HL-60/S4 treated with phorbol 12-myristate 13-acetate at 8.2 ng/mL for 4 days and 3 days (cell line): Measurements from ENCODE around the gene ZCCHC14.

Experiments
- in situ Hi-C: fragments of 300-500 bp; cut with MboI; formaldehyde crosslinking; loops from 2 replicates; pipeline ENCODE4 v1.15.0; 2022; ENCODE audit warnings: low sequenced_read_pairs

Gene ZCCHC14

DNA sequence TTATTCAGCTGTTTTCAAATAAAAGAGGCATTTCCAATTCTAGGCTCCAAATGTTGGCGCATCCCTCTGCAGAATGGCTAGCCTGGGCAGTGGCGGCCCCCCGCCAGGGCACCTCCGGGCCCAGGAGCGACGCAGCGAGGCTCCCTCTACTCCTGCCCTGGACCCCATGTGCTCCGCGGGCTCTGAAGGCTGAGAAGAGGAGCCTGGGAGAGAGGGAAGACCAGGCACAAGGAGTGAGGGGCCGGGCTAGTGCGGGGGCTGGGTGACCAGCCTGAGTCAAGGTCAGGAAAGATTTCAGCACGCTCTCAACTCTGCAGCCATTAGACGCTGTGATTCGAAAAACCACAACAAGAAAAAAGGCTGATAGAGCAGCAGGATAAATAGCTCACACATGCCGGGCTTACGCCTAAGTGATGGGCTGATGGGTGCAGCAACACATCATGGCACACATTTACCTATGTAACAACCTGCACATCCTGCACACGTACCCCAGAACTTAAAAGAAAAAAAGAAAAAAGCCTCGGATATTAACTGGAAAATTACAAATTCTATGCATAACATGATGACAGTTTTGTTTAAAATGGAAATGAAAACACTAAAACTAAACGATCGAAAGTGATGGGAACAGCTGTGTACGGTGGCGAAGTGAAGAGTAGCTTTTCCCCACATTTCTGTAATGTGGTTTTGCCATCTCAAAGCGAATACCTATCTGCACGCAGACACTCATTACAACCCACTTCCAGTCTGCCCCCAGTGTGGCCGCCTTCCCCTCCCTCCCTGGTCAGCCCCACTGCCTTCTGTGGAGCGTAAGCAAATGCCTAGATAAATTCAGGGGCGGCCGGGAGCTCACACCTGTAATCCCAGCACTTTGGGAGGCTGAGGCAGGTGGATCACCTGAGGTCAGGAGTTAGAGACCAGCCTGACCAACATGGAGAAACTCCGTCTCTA is 56.3 kb downstream of the ZCCHC14 start:
- in situ Hi-C loops, result no loop called here

DNA sequence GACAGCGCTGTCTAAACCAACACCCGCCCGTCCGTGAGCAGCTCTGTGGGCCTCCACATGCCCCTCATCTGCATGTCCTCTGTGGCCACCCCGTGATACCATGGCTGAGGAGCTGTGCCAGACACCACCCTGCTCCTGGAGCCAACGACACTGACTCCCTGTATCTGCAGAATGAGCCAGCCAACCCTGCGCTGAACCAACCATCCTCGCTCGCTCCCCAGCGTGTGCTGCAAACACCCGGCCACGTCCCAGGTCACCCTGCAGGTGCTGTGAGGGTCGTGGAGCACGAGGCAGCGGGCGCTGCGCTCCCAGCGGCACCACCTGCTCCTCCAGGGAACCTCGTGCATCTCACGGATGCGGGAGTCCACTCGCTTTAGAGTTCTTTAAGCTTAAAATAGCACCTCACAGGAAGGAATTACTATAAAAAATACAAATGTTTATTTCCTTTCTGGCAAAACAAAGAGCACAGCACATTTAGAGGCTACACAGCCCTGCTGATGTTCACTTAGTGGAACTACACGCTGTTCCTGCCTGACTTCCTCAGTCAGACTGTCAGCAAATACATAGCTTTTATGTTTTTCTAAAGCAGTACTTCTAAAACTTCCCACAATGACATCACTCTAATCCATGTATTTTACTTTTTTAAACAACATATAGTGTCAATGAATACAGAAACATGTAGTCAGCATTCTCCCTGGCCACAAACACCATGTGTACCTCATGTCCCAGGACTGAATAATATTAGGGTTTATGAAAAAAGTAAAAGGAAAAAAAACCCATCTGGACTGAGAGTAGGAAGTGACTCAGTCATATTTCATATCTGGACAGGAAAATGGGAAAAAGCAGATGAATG is 57.2 kb downstream of the ZCCHC14 start:
- in situ Hi-C loops, result no loop called here

DNA sequence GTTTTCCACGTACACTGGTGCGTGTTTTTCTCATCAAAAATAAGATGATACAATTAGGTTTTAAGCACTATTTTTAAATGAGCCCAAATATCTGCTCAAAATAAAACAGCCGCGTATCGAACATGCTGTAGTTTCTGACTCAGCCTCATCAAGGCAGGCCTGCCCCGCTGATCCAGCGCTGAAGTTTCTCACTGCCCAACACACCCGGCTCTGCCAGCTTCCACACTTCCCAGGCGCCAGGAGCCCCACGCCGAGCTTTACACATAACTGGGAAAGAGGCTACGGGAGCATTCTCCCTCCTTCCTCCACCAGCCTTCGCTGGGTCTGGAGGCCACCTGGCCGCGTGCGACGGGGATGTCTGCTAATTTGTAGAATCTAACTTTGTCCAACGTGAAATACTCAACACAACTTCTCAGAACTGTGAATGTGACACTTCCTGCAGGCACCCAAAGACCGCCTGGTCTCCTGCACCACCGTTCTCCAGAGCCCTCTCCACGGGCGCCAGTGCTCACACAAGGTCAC is 58.6 kb downstream of the ZCCHC14 start:
- in situ Hi-C loops, result no loop called here

DNA sequence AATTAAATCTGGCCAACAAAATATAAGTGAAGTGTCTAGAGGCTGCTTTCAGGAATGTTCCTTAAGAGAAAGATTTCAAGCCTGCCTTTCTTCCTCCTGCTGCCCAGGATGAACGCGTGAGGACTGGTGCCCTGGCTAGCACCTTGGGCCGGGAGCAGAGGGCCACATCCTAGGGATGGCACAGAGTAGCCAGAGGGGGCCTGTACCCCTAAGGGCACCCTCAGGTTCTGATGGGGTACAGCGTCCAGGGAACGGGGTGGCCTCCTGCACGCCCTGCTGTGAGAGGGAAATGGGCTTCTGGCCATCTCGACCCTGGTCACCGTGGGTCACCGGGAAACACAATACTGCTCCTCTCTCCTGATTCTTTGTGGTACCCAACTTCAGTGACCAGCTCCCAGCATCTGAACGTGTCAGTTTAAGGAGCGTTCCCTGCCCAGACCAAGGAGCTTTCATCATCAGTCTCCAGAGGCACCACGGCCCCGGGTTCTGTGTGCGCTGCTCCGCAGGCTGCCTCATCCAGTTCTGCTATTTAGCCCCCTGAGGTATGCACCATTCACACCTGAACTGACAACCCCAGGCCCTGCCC is 60.4 kb downstream of the ZCCHC14 start:
- in situ Hi-C loops, result no loop called here

DNA sequence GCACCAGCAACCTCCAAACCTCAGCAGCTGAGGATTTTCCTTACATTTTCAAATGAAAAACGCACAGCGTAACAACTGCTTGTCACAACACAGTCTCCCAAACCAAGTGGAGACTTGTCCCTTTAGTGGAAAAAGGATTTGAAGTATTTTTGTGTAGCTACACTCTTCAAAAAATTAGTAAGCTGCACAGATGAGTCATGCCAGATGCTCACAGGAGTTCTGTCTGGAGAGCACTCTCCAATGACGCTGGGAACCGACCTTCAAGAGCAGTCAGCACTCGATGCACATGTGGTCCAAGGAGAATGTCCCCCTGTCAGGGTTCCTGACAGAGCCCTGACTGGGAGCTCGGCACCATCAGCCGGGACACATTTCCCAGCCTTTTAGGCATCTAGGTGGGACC is 60.9 kb downstream of the ZCCHC14 start:
- in situ Hi-C loops, result no loop called here

DNA sequence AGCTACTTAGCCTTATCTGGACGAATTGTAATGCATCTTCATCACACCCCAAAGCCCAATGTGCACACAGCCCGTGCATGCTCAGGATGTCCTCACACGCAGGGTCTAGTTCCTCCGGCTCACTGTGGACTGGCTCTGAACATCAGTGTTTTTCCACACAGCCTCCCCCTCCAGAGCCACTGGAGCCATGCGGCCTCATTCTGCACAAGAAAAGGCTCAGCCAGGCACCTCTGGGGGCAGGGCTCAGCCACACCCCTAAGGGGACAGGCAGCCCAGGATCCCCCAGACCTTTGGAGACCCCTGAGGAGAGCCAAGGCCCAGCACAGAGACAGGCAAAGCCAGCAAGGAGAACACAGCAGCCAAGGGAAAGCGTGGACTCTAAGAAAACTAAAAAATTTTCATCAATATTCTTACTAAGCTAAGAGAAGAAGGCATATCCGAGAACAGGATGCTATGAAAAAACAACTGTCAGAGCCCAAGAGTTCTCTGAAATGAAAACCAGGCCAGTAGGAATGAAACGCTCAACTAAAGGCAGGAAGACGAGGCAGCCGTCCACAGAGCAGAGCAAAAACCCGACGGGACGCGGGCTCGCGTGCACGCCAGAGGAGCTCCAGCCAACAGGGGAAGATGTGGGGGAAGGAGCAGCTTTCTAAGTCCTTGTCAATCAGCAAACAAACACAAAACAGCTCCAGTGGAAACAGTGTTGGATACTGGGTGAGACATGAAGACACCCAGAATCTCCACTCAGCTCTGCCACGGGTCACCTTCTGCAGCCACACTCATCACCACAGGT is 66.2 kb downstream of the ZCCHC14 start:
- in situ Hi-C loops, result no loop called here

DNA sequence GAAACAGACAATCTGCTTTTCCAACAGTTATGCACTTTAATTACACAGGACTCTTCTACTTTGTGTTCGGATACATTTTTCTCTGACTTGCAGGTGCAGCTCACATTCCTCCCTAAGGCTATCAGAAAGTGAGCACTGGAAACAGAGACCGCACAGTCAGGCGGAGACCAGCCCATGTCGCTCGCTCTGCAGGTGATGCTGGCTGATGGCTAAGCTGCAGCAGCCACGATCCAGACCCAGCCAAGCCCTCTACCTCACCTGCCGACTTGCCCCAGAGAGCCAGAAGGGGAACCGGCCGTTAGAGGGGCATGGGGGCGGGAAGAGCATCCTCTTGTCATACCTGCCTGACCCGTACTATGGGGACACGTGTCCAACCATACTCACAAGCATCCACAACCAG is 66.9 kb downstream of the ZCCHC14 start:
- in situ Hi-C loops, result no loop called here

DNA sequence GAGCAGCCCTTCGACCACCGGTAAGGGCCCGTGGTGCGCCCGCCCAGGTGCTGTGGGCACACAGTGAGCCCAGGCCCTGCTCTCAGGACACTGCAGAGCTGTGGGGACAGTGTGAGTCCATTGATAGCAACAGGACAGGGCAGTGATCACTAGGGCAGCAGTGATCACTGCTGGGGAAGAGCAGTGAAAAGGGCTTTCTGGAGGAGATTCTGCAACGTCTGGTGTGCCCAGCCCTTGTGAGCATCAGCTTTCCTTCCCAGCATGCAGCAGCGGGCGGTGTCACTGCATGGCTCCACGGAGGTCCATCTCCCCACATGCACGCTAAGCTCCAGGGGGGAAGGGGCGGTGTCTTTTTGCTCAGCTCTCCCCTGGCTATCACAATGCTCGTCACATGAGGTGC is 68.6 kb downstream of the ZCCHC14 start:
- in situ Hi-C loops, result no loop called here

DNA sequence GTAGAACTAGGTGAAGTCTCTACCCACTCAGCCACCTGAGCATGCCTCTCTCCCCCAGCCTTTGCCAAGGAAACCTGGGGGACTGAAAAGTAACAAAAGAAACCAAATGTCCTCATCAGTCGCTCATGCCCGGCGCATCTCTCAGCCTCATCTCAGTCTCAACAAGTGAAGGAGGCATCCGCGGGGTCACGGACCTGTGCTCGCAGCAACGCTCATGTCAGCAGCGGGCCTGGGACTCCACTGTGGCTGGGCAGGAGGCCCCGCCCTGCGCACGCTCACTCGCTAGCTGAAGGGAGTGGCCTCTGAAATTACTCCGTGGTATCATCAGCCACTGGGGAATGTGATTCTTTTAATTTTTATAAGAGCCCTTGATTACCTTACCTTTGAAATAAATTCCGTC is 69.4 kb downstream of the ZCCHC14 start:
- in situ Hi-C loops, result no loop called here

DNA sequence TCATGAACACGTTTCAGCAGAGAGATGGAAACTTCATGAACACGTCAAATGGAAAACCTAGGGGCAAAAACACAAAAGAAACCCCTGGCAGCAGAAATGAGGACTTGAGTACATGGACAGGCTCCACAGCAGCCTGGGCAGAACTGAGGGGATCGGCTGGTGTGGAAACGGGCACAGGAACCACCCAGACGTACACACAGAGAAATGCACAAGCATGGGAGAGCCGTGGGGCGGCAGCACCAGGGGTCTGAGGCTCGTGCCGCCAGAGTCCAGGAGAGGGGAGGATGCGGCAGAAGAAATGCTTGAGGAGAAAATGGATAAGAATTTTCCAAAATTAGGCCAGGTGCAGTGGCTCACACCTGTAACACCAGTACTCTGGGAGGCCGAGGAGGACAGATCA is 70.7 kb downstream of the ZCCHC14 start:
- in situ Hi-C loops, result no loop called here

DNA sequence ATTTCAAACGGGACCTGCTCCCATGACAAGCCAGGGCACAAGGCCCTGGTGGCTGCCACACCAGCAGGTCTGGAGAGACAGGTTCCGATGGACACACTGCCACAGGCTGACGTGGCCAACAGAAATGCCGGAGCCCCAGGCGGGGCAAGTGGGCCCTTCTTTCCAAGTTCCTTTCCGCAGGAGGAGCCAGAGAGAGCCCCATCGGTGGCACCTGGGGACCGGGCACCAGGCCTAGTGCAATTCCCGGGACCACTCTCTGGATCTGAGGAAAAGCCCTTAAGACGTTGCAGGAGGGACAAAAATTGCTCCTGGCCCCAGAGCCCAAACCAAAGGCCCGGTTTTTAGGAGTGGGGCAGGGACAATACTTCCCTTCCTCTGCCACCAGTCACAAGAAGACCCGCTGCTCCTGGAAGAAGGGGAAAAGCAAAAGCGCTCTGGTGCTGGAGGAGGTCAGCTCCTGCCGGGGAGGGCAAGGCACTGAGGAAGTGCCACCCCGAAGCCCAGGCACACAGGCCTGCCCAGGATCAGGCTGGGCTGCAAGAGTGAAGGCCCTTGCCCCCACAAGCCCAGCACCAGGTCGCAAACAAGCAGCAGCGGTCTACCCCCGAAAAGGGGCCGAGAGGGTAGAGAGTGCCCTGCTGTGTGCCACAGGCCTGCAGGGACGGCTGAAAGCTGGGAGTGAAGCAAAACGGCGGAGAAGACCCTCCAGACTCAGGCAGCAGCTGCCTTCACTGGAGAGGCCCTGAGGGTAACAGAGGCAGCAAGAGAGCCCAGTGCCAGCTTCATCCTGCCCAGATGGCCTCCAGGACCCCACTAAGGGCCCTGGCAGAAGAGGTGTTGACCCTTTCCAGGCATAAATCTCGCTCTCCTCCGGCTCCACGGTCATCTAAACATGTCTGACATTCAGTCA is 71.6 kb downstream of the ZCCHC14 start:
- in situ Hi-C loops, result no loop called here

DNA sequence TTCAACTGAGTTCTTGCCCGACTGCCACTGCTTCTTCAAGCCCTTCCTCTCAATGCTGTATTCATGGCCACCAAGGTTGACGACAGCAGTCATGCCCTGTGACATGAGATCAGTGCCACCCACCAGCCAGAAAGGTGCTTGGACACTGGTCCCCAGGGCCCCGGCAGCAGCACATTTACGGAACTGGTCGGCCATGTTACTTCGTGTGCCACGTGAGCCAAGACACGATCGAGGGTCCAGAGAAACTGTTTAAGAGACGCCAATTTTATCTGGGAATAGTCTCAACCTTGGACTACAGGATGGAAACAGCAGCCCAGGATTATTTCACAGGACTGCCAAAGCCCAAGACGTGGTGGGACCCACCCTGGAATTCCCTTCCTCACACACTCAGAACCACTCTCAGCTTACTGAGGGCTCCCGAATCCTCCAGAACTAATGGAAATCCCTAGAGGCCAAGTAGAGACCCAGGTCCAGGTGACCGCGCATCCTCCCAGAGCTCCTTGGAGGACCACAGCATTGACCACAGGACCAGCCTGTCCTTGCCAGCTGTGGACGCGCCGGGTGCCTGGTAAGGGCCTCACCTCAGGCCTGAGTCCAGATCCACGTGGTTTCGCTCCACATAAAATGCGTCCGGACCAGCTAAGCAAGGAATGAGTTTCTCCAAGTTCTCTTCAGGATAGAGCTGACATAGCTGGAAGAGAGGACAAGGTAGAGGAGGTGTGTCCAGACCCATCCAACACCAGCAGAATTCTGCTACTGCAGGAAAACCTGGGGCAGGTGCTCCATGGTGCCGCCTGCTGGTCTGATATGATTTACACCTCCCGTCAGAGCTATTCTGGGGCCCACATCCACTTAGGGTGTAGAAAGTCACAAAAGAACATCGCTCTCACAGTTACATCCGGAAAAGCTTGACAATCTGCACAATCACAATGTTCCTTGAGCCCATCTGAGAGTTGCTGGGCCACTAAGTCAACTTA is 72.5 kb downstream of the ZCCHC14 start:
- in situ Hi-C loops, result no loop called here

DNA sequence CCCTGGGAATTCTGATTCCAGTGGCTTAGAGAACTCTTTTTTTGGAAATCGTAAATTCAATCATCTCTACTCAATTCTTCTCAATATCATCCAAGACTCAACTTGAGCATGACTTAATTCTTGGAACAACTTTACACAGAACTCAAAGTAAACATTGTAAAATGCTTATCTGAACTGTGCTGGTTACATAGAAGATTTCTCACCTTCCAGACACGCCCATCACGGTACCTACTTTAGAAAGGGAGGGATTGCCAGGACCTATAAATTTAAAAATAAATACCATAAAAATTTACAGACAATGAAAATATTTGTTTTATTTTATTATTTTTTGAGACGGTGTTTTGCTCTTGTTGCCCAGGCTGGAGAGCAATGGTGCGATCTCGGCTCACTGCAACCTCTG is 74.2 kb downstream of the ZCCHC14 start:
- in situ Hi-C loops, result no loop called here

DNA sequence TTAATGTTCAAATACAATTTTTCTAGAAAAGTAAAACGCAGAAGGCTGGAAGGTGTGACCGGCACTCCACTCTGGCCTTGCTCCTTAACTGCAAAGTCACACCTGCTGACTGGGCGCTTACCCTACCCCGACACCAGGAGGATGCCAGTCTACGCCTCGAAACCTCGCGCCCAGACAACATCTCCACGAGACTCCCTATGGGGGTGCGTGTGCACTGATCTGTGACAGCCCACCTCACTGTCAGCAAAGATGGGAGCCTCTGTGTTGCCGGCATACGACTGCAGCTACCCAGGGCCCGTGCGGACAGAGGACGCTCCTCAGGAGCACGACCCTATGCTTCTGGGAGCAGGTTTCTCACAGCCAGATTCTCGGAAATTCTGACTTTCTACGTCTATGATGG is 74.6 kb downstream of the ZCCHC14 start:
- in situ Hi-C loops, result no loop called here

DNA sequence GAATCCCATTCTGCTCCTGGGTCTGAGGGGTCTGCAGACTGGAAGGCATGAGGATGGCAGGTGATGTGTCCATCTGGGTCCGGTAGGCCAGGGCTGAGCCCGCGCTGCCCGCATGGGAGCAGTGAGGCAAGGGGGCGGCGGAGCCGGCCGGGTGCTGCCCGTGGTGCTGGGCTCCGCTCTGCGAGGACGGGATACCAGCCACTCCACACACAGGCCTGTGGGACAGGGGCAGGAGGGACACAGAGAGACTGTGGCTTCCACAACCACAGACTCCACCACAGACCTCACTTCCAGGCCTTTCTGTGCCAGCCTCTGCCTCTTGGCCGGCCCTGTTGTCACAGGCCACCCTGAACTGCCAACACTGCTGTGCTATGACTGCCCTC is 75.3 kb downstream of the ZCCHC14 start:
- in situ Hi-C loops, result no loop called here

DNA sequence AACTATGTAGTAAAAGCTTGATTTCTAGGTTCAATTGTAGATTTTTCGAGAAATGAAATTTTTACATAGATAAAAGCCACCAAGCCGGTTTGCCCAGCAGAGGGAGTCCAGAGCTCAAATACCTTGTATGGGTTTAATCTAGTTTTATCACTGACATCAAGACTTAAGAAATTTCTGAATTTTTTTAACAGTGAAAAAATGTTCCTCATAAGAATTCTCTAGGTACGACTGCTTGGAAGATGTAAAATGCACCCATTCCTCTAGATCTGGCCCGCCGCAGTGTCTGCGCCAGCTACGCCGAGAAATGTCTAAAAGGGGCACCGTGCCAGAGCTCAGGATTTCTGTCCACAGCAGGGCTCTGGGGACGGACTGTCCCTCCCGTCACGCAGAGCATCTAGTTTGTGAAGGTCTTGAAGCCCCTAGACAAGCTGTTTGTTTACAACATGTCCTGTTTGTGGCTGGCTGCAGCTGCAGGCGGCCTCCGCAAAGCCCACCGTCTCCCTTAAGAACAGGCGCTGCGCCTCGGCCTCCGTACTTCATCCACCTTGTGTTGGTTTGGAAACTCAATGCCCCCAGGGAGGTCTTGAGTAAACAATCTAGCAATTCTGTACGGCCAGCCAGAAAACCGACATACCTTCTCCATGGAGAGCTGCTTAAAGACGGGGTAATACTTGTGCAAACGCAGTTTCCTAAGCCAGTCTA is 75.8 kb downstream of the ZCCHC14 start:
- in situ Hi-C loops, result no loop called here

DNA sequence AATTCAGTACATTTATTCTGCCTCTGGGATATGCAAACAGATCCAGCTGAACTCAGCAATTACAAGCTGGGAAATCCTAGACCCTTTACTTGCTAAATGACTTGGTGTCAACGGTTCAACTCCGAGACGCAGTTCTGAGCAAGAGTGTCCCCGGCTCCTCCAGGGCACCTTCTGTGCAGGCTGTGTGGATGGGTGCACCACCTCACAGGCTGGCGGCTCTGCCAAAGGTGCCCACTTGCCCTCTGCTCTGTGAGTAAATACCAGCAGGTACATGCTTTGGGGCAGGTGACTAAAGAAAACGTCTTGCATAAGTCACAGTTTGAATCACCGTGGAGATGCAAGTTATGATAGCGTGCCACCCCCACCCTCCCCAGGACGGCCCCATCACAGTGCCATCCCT is 77.4 kb downstream of the ZCCHC14 start:
- in situ Hi-C loops, result no loop called here

DNA sequence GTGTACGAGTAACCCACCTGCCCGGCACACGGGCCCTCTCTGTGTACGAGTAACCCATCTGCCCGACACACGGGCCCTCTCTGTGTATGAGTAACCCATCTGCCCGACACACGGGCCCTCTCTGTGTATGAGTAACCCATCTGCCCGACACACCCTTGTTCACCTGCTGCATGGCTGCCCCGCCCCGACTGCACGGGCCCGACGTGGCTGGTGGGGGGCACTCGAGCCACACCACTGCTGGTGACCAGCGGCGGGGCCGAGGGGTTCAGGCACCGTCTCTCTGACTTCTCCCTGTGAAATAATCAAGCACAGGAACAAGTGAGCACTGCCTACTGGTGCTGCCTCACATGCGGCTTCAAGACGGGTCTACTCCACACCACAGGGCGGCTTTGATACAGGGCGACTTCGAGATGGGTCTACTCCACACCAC is 78.6 kb downstream of the ZCCHC14 start:
- in situ Hi-C loops, result no loop called here
